Measurements from ENCODE around the gene ZNF197. TPM values are rescaled to one million over a fixed set of nuclear protein-coding genes. Genes with fewer than 3 reads are reported as not detected.

The ZNF197 gene
- total and polyA plus RNA-seq, 2 of the 4 experiments (the other 2 are of a cell fraction), result 5.0 to 14.9 TPM

DNA sequence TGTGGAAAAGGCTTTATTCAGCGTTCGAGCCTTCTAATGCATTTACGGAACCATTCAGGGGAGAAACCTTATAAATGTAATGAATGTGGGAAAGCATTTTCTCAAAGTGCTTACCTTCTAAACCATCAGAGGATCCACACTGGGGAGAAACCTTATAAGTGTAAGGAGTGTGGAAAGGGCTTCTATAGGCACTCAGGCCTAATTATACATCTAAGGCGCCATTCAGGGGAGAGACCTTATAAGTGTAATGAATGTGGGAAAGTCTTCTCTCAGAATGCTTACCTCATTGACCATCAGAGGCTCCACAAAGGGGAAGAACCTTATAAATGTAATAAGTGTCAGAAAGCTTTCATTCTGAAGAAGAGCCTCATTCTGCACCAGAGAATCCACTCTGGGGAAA lies 17.5 kb downstream of the ZNF197 start:
- H3K9me3 ChIP-seq (ENCODE audit: control insufficient read depth, insufficient read depth, low read length), result peaks cover 38% of the 10 kb centered on the region
- H3K4ac ChIP-seq (ENCODE audit: low read depth, low read length), result no peak overlapping the region
- H4K5ac ChIP-seq (ENCODE audit: low read depth, low read length), result no peak overlapping the region
- peaks cover 37% of the 10 kb centered on the region for H3K36me3 ChIP-seq (ENCODE audit: control insufficient read depth, insufficient read depth, low read length)
- no peak overlapping the region for H3K4me3 ChIP-seq (ENCODE audit: insufficient read depth, low read depth, low read length)
- POLR2A ChIA-PET (ENCODE audit: unreplicated experiment), result no interaction called here
- H3K18ac ChIP-seq (ENCODE audit: low read depth, low read length), result no peak overlapping the region
- H2AFZ ChIP-seq (replicated peaks; ENCODE audit: low read length, poor library complexity), result no peak overlapping the region
- H2BK20ac ChIP-seq (ENCODE audit: low read depth, low read length), result no peak overlapping the region
- H2BK15ac ChIP-seq (ENCODE audit: low read depth, low read length), result no peak overlapping the region
- H3K27me3 ChIP-seq (ENCODE audit: control insufficient read depth, insufficient read depth, low read length), result no peaks in the 10 kb centered on the region
- ATAC-seq (ENCODE audit: low read depth) (no peak), DNase-seq (no peak)
- intact Hi-C loops (cut with micrococcal nuclease) (loop anchor here (10.0 kb wide), 1 partner anchor 272 kb away; no protein-coding TSS in a partner anchor), dilution Hi-C loops (cut with HindIII; ENCODE audit: low sequenced_read_pairs, unreplicated experiment) (no loop called here), in situ Hi-C loops (cut with MboI; ENCODE audit: low sequenced_read_pairs) (loop anchor here (25.0 kb wide), 1 partner anchor 305 kb away; the partner anchor contains the start of gene TCAIM)
- H3K27ac ChIP-seq (ENCODE audit: insufficient read depth, low read length), result no peak overlapping the region
- H2BK120ac ChIP-seq (ENCODE audit: low read depth, low read length), result no peak overlapping the region
- H4K20me1 ChIP-seq (ENCODE audit: insufficient read depth, low read length), result no peaks in the 10 kb centered on the region
- no peak overlapping the region for H3K4me2 ChIP-seq (ENCODE audit: low read depth, low read length)
- no CpG with 5 or more reads among the region's 4 CpGs for WGBS, 2 experiments (ENCODE audit: extremely low coverage in 2 of 2, insufficient read length in 1 of 2)
- H4K91ac ChIP-seq (ENCODE audit: insufficient read depth, low read depth, low read length), result no peak overlapping the region
- CTCF ChIA-PET, result no interaction called here
- no peak overlapping the region for H3K56ac ChIP-seq (ENCODE audit: extremely low read depth, insufficient read depth, low read length)
- no TSS peak for BruUV-seq (replicated peaks)
- no peak overlapping the region for H3K9ac ChIP-seq (ENCODE audit: low read depth, low read length)
- H3K79me1 ChIP-seq (ENCODE audit: low read depth in 1 of 2, low read length in 2 of 2), result peaks cover 11 to 30% of the 10 kb centered on the region in 2 experiments; a peak in 1 of 4 replicates
- H4K8ac ChIP-seq (ENCODE audit: low read depth in 2 of 2, low read length in 2 of 2), result no peak overlapping the region
- H2AK5ac ChIP-seq (ENCODE audit: low read depth, low read length), result no peak overlapping the region
- TF ChIP-seq ELK1 (IDR thresholded peaks at IDR 0.05; ENCODE audit: borderline replicate concordance, low read depth, low read length) (no peak), POLR2A (IDR thresholded peaks at IDR 0.05; ENCODE audit: low read depth, low read length) (no peak), MAFK (IDR thresholded peaks at IDR 0.05; ENCODE audit: low read depth, low read length) (no peak), RAD21 (IDR thresholded peaks at IDR 0.05; ENCODE audit: low read length) (no peak), BHLHE40 (IDR thresholded peaks at IDR 0.05; ENCODE audit: low read depth, low read length) (no peak)
- no peaks in the 10 kb centered on the region for H3K4me1 ChIP-seq (ENCODE audit: control insufficient read depth, insufficient read depth, low read length)
- no peak overlapping the region for H2AK9ac ChIP-seq (replicated peaks; ENCODE audit: low read depth, low read length, poor library complexity)
- no peak overlapping the region for H3K14ac ChIP-seq (replicated peaks; ENCODE audit: low read depth, low read length)
- H3K23ac ChIP-seq (ENCODE audit: low read depth, low read length), result no peak overlapping the region
- H3K9me1 ChIP-seq (ENCODE audit: insufficient read depth, low read length), result no peaks in the 10 kb centered on the region
- H2BK5ac ChIP-seq (ENCODE audit: low read depth, low read length, poor library complexity, severe bottlenecking), result no peak overlapping the region
